Stomach (tissue), 4 donors: ENCODE data around the gene ZMIZ1.

Source experiments
- EP300 ChIP-seq: sonication (generic); formaldehyde crosslinking; IDR thresholded peaks from one replicate; pipeline ENCODE4 v1.6.1; 2017; ENCODE audit warnings: antibody characterized with exemption
- POLR2A ChIP-seq, 4 donors: fragments of 450-650 bp; IDR thresholded peaks; one replicate each; pipeline ENCODE4 v1.6.1; 2016; ENCODE audit warnings: antibody characterized with exemption in 4 of 4, control low read depth in 2 of 4, mild to moderate bottlenecking in 1 of 4, moderate library complexity in 1 of 4
- POLR2AphosphoS5 ChIP-seq, 3 donors: sonication (generic); formaldehyde crosslinking; IDR thresholded peaks; one replicate each; pipeline ENCODE4 v1.6.1; 2016; ENCODE audit warnings: antibody characterized with exemption in 3 of 3
- TF ChIP-seq, protein P1 (sequence below), 7 experiments: fragments of 450-650 bp in 4 of 7; fragments of 200-600 bp in 3 of 7; sonication (generic) in 3 of 7; IDR thresholded peaks; one replicate each; pipeline ENCODE4 v1.5.1; 2016 to 2019; ENCODE audit warnings: antibody characterized with exemption in 7 of 7, control low read depth in 2 of 7, mild to moderate bottlenecking in 1 of 7

DNA sequence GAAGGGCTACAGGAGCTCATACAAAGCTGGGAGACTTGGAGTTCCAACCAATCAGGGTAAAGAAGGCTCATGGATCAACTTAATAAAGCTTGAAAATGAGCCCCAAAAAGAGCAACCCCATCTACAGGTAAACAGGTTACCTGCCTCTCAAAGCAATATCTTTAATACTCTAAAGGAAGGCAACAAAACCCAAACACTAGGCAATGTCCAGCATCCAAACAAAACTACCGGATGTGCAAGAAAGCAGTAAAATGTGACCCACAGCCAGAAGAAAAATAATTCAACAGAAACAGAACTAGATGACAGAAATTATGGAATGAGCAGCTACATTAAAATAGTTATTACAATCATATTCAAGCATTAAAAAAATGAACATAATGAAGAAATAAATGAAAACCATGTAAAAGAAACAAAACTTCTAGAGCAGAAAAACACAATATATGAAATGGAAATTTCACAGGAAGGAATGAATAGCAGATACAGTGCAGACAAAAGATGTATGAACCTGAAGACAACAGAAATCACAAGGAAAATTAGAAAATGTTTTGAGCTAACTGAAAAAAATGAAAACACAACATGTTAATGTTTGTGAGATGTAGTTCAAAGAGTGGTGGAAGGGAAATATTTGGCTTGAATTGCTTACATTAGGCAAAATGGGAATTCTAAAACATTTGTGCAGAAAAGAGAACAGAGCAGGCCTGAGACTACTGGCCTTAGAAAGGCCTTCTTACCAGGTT lies 30.5 kb upstream of the ZMIZ1 start:
- TF ChIP-seq, protein P1, sequence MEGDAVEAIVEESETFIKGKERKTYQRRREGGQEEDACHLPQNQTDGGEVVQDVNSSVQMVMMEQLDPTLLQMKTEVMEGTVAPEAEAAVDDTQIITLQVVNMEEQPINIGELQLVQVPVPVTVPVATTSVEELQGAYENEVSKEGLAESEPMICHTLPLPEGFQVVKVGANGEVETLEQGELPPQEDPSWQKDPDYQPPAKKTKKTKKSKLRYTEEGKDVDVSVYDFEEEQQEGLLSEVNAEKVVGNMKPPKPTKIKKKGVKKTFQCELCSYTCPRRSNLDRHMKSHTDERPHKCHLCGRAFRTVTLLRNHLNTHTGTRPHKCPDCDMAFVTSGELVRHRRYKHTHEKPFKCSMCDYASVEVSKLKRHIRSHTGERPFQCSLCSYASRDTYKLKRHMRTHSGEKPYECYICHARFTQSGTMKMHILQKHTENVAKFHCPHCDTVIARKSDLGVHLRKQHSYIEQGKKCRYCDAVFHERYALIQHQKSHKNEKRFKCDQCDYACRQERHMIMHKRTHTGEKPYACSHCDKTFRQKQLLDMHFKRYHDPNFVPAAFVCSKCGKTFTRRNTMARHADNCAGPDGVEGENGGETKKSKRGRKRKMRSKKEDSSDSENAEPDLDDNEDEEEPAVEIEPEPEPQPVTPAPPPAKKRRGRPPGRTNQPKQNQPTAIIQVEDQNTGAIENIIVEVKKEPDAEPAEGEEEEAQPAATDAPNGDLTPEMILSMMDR (IDR thresholded peaks at IDR 0.05) = no peak
- TF ChIP-seq POLR2A (IDR thresholded peaks at IDR 0.05) (no peak), POLR2AphosphoS5 (IDR thresholded peaks at IDR 0.05) (no peak), EP300 (no peak)
